D721Med (cell line): ENCODE results near the gene TYRO3.

ENCODE experiments used
- DNase-seq: peaks from one replicate; pipeline ENCODE4 v3.0.0; 2011; ENCODE audit warnings: low spot score; ENCODE audit not compliant: insufficient read length
- FAIRE-seq: peaks from 2 replicates; lab custom pipeline; 2011; peaks lifted over from hg19 to GRCh38; lab: Jason Lieb, UNC
- CTCF ChIP-seq: IDR thresholded peaks from 2 replicates; pipeline ENCODE4 v1.5.1; 2012; ENCODE audit warnings: mild to moderate bottlenecking, control low read depth; ENCODE audit not compliant: insufficient read depth; ENCODE audit errors: missing control alignments

The TYRO3 gene

DNA sequence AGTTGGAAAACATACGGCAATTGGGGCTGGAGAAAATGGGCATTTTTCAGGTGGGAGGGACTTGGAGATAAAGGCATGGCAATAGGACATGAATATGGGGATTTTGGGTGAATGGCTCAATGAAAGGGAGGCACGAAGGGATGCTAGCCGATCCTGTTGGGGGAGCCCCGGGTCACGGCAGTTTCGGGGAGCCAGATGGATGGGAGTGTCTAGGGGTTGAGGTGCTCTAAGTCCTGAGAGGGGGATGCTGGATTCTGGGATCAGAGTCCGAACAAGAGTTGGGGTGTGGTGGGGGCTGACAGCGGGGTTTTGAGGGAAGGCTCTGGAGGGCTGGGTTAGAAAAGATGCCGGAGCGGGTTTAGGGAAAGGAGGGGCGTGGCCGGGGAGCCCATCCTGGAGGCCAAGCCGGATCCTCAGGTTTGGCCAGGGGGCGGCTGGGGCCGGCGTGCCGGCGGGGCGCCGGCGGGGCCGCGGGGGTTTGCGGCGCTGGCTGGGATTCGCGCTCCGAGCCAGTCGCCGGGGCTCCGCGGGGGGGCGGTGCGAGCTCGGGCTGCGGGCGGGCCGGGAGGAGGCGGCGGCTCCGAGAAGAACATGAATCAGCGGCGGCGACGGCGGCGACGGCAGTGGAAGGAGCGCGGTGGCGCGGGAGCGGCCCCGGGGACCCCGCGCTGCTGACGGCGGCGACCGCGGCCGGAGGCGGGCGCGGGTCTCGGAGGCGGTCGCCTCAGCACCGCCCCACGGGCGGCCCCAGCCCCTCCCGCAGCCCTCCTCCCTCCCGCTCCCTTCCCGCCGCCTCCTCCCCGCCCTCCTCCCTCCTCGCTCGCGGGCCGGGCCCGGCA lies at the start of gene TYRO3:
Gene TYRO3, plus strand, starts transcription at position 813 of the 839 bp plus-strand sequence. CDS start 46 bp downstream, outside the sequence.
- no peak for TF ChIP-seq CTCF
- peak; percentile 62 for DNase-seq
- no peak for FAIRE-seq

GRCh38 chr15:41510728-41511127 lies 48.3 kb upstream of the TYRO3 start:
- TF ChIP-seq CTCF: no peak
- FAIRE-seq: no peak
- no peak for DNase-seq

DNA sequence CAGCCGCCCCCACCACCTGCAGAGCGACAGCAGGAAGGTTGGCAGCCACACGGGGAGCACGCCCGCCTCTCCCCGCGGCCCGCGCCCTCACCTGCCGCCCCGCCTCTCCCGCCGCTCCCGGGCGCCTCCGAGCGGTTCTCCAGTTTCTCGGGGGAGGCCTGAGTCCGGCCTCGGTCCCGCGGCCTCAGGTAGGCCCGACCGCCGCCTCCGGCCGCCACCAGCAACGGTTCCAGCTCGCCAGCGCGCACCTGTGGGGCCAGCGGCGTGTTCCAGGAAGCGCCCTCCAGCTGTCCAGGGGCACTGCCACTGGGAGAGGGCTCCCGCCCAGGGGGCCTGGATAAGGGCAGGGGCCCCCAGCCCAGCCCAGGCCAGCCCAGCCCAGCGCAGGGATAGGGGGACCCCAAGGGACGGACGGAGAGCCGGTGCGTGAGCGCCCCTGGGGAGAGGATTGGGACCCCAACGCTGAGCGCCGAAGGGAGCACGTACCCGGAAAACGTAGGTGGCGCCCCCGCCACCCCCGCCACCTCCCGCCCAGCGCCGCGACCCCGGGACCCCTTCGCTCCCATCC lies 47.6 kb upstream of the TYRO3 start:
- no peak for TF ChIP-seq CTCF
- FAIRE-seq (no peak), DNase-seq (no peak)

DNA sequence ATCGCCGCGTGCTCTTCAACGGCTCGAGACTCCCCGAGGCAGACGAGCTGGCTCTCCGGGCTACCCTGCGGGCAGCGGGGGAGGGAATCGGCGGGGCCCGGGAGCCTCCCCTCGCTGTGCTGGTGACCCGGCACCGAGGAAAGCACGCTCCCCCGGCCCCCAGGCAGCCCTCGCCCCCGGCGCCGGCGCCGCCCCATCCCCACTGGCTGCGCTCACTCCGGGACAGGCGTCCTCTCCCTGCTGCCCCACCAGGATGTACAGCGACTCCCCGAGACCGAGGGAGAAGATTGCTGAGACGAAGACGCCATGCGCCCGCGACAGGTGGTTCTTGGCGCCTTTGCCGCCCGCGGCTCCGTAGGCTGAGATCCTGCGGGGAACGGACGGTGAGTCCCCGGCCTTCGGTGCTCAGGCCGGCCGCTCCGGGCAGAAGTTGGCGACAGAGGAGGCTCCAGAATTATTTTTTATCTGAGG lies 47.1 kb upstream of the TYRO3 start:
- no peak for FAIRE-seq
- no peak for DNase-seq
- TF ChIP-seq CTCF: no peak

DNA sequence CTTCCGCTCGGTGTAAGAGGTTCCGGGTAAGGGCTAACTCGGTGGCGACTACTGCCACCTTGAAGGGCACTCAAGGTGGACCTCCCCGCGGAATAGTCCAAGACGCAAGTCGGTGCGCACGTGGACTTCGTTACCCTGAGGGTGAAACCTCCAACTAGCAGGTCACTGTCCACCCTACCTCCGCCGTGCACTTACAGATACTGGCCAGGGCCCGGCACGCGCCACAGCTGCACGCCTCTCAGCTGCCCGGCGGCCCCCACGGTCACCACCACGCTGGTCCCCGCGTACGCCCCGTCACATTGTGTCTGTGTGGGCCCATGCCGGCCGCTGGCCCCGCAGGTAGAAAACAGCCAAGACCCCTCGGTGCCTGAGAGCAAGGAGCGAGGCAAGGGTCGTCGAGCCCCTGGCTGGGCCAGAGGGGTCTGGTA lies 46.5 kb upstream of the TYRO3 start:
- no peak for DNase-seq
- no peak for FAIRE-seq
- TF ChIP-seq CTCF: no peak

- FAIRE-seq (no peak), DNase-seq (peak; percentile 49)
- no peak for TF ChIP-seq CTCF
Measured at GRCh38 chr15:41512940-41513505, 46.0 kb upstream of the TYRO3 start.
